Mesothelial cell of epicardium (in vitro differentiated cells): ENCODE measurements around the gene GAS1. TPM values are rescaled to one million over a fixed set of nuclear protein-coding genes. Genes with fewer than 3 reads are reported as not detected.

Experiments
- DNase-seq, 2 experiments: peaks; one replicate each; pipeline ENCODE4 v3.0.0; 2021; ENCODE audit warnings: low spot score in 2 of 2; ENCODE audit not compliant: unreplicated experiment in 2 of 2
- H3K27ac Mint-ChIP-seq: 2 replicates; pipeline ENCODE4 v1.8.0; 2021; ENCODE audit warnings: mixed read lengths
- H3K27me3 Mint-ChIP-seq: 2 replicates; pipeline ENCODE4 v1.8.0; 2021; ENCODE audit warnings: low read depth, mixed read lengths
- H3K36me3 Mint-ChIP-seq: 2 replicates; pipeline ENCODE4 v1.8.0; 2021; ENCODE audit warnings: mixed read lengths
- H3K4me1 Mint-ChIP-seq: 2 replicates; pipeline ENCODE4 v1.8.0; 2021; ENCODE audit warnings: mixed read lengths
- H3K4me3 Mint-ChIP-seq: 2 replicates; pipeline ENCODE4 v1.8.0; 2021; ENCODE audit warnings: mild to moderate bottlenecking, moderate library complexity, mixed read lengths
- H3K9me3 Mint-ChIP-seq: 2 replicates; pipeline ENCODE4 v1.8.0; 2021; ENCODE audit warnings: mixed read lengths
- CTCF ChIP-seq: fragments of 200-600 bp; sonication (generic); IDR thresholded peaks from one replicate; pipeline ENCODE4 v1.5.0; 2021; ENCODE audit warnings: antibody characterized with exemption; ENCODE audit not compliant: unreplicated experiment
- total RNA-seq: library from RNA; stranded (reverse); gene quantifications from 3 replicates; pipeline ENCODE4 v1.2.1, GENCODE V29; 2021

GAS1 gene
- total RNA-seq: 47.8 to 50.6 TPM (median 49.1 TPM) in 3 replicates

GRCh38 chr9:86947146-86948073, at the start of gene GAS1:
Gene GAS1, minus strand, starts transcription at chr9:86947506. Its CDS starts 727 bp downstream, at chr9:86946779.
- Mint-ChIP-seq H3K36me3 (peaks cover 5% of the 10 kb centered on the region), H3K4me1 (peaks cover 48% of the 10 kb centered on the region), H3K27me3 (peaks cover 9% of the 10 kb centered on the region), H3K9me3 (peaks cover 11% of the 10 kb centered on the region), H3K27ac (peak within 1 kb of the TSS; percentile 95), H3K4me3 (peak within 1 kb of the TSS; percentile 86)
- DNase-seq: peak; percentile 72 to 84
- no peak for TF ChIP-seq CTCF

- H3K4me3 Mint-ChIP-seq: no peak overlapping the region
- H3K9me3 Mint-ChIP-seq: no peaks in the 10 kb centered on the region
- H3K36me3 Mint-ChIP-seq: no peaks in the 10 kb centered on the region
- DNase-seq: no peak
- H3K27me3 Mint-ChIP-seq: no peaks in the 10 kb centered on the region
- H3K27ac Mint-ChIP-seq: no peak overlapping the region
- peaks cover 25% of the 10 kb centered on the region for H3K4me1 Mint-ChIP-seq
- TF ChIP-seq CTCF: no peak
Observed at GRCh38 chr9:86994231-86994630, 46.9 kb upstream of the GAS1 start.

GRCh38 chr9:86993830-86994229, 46.5 kb upstream of the GAS1 start:
- H3K36me3 Mint-ChIP-seq: no peaks in the 10 kb centered on the region
- no peaks in the 10 kb centered on the region for H3K9me3 Mint-ChIP-seq
- no peak for DNase-seq
- peaks cover 25% of the 10 kb centered on the region for H3K4me1 Mint-ChIP-seq
- H3K27ac Mint-ChIP-seq: no peak overlapping the region
- TF ChIP-seq CTCF: no peak
- no peaks in the 10 kb centered on the region for H3K27me3 Mint-ChIP-seq
- H3K4me3 Mint-ChIP-seq: no peak overlapping the region

- TF ChIP-seq CTCF: no peak
- H3K27me3 Mint-ChIP-seq: no peaks in the 10 kb centered on the region
- H3K9me3 Mint-ChIP-seq: peaks cover 3% of the 10 kb centered on the region
- DNase-seq: no peak
- no peak overlapping the region for H3K27ac Mint-ChIP-seq
- peaks cover 21% of the 10 kb centered on the region for H3K4me1 Mint-ChIP-seq
- no peak overlapping the region for H3K4me3 Mint-ChIP-seq
- H3K36me3 Mint-ChIP-seq: no peaks in the 10 kb centered on the region
Observed at GRCh38 chr9:86991077-86991476, 43.8 kb upstream of the GAS1 start.

- H3K4me3 Mint-ChIP-seq: no peak overlapping the region
- DNase-seq: no peak
- H3K4me1 Mint-ChIP-seq: peaks cover 23% of the 10 kb centered on the region
- H3K27ac Mint-ChIP-seq: no peak overlapping the region
- H3K9me3 Mint-ChIP-seq: peaks cover 3% of the 10 kb centered on the region
- no peaks in the 10 kb centered on the region for H3K27me3 Mint-ChIP-seq
- H3K36me3 Mint-ChIP-seq: no peaks in the 10 kb centered on the region
- TF ChIP-seq CTCF: no peak
Observed at GRCh38 chr9:86990290-86990689, 43.0 kb upstream of the GAS1 start.
